Measurements from ENCODE around the gene TSEN2.
"Not testable (repeated sequence)": the region's sequence is repeated elsewhere in the genome, so short reads cannot be mapped to it uniquely, and the experiment has no call there.

Gene TSEN2

DNA sequence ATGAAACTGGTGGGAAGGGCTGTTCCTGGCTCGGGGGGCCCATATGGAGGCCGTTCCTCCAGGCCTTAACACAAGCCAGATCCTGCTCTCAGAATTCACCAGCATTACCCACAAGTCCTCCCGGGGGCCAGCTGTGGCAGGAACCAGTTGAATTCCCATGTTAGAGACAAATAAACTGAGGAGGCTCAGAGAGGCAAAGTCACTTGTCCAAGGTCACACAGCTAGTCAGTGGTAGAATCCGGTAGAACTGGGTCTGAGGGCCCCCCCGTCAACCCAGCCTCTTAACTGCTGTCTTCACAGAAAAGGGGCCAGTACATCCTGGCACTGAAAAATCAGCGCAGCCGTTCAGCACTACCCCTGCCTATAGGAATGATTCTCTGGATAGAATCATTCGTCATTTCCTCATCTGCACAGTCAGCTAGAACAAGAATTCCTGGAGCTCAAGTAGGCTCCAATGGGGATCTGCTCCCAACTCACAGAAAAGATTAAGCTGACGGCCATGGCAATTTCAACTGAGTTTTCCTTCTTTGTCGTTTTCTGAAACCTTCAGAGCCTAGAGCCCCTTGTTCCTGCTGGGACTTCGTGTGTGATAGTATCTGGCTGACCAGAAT, 12.2 kb upstream of the TSEN2 start:
- no peak for DNase-seq (ENCODE audit: low read depth in 3 of 3)

GRCh38 chr3:12472796-12473195, 11.5 kb upstream of the TSEN2 start:
- no peak for DNase-seq (ENCODE audit: low read depth in 3 of 3)

DNA sequence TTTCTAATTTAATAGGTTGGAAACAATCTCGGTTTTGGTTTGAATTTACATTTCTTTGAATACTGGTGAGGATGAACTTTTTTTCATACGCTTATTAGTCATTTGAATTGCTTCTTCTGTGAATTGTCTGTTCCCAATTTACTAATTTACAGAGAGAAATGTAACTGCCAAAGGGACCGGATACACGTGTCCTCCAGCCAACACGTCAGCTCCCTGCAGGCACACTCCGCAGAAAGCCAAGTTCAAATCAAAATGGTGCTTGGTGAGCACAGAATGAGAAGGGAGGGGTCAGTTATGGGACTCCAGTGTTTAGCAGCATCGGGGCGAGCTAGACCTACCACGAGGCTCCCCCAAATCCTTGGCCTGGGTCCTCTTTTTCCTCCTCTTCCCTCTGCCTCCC, 10.8 kb upstream of the TSEN2 start:
- no peak for DNase-seq (ENCODE audit: low read depth in 3 of 3)

- DNase-seq (ENCODE audit: low read depth in 3 of 3), result no peak
Measured at GRCh38 chr3:12476238-12476897, 7.9 kb upstream of the TSEN2 start.

- DNase-seq (ENCODE audit: low read depth in 3 of 3), result no peak
Measured at GRCh38 chr3:12477256-12477655, 7.0 kb upstream of the TSEN2 start.

- DNase-seq (ENCODE audit: low read depth in 3 of 3), result no peak
Measured at GRCh38 chr3:12478326-12478725, 6.0 kb upstream of the TSEN2 start.

DNA sequence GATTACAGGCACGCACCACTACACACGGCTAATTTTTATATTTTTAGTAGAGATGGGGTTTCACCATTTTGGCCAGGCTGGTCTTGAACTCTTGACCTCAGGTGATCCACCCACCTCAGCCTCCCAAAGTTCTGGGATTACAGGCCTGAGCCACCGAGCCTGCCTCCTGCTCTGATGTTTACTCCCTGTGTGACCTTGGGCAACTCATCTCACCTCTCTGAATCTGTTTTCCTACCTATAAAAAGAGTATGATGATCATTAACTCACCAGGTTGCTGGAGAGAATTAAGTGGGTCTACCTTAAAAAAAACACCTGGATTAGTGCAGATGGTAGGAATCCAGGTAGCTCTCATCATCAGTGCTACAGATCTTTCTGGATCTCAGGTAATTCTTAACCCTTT, 5.1 kb upstream of the TSEN2 start:
- DNase-seq (ENCODE audit: low read depth in 3 of 3), result not testable (repeated sequence)

DNA sequence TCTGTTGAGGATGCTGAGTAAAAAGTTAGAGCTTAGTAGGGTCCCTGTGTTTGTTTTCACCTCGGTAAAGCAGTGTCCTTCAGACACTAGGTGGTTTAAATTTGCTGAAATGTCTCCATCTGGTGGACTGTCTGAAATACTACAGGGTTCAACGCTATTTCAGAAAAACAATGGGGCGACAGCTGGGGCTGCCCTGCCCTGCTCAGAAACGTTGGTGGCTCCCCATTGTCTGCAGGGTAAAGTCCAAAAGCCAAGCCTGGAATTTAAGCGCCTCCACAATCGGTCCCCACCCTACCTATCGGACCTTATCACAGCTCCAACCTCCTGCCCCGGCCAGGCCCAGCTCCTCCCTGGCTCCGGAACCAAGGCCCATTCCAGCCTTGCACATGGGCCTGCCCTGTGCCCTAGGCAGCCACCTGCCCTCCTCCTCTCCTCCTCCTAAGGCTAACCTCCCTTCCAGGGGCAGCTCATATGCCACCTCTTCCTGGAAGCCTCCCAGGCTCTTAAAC, 4.3 kb upstream of the TSEN2 start:
- peak in 1 of 3 experiments; percentile 9 for DNase-seq (ENCODE audit: low read depth in 3 of 3)

- no peak for DNase-seq (ENCODE audit: low read depth in 3 of 3)
Measured at GRCh38 chr3:12483410-12483809, 870 bp upstream of the TSEN2 start.

DNA sequence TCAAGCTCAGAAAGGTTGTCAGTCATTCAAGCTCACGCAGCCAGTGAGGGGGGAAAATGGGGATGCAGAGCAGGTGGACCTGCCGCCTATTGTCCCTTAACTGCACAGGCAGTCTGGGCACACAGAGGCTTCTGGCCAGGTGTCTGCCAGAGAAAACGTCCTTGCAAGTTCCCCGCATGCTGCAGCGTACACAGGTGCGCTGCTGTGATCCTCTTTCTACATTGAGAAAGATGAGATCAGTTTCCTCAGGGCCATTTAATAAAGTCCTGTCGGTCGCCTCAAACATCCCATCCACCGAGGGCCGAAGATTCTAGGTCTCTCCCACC, 445 bp upstream of the TSEN2 start:
- DNase-seq (ENCODE audit: low read depth in 3 of 3), result no peak

GRCh38 chr3:12484983-12485327, 675 bp downstream of the TSEN2 start:
- no peak for DNase-seq (ENCODE audit: low read depth in 3 of 3)

GRCh38 chr3:12486001-12486400, 1.7 kb downstream of the TSEN2 start:
- DNase-seq (ENCODE audit: low read depth in 3 of 3), result no peak

DNA sequence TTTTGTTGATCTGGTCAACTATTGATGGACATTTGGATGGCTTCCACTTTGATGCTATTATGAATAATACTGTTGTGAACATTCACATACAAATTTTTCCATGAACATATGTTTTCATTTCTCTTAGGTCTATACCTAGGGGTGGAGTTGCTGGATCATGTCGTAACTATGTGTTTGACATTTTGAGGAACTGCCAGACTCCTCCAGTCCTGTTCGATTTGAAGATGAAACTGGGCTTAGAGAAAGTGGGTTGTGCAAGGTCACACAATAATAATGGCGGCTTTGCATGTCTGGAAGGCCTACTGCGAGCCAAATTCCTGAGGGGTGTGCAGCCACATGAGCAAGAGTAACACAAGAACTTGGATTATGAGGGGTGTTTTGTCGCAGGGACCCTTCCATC, 2.6 kb downstream of the TSEN2 start:
- no peak for DNase-seq (ENCODE audit: low read depth in 3 of 3)

DNA sequence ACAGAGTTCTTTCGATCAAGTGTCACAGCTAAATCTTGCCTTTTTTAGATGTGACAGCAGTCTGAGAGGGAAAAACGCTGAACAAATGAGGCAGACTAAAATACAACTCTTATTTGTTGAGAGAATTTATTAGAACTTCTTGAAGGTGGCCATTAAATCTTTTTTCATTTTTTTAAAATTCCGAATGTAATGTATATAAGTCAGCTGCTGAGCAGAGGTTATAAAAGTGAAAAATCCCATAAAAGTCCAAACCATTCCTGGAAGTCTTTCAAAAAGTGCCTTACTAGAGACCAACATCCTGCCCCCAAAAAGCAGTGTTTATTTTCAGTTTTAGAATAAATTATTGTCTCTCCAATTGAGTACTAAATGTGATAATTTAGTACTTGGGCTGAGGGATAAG, 3.1 kb downstream of the TSEN2 start:
- DNase-seq (ENCODE audit: low read depth in 3 of 3), result no peak

GRCh38 chr3:12487786-12488185, 3.5 kb downstream of the TSEN2 start:
- DNase-seq (ENCODE audit: low read depth in 3 of 3), result no peak

- no peak for DNase-seq (ENCODE audit: low read depth in 3 of 3)
Measured at GRCh38 chr3:12489368-12489767, 5.1 kb downstream of the TSEN2 start.

- no peak for DNase-seq (ENCODE audit: low read depth in 3 of 3)
Measured at GRCh38 chr3:12489832-12490231, 5.6 kb downstream of the TSEN2 start.

DNA sequence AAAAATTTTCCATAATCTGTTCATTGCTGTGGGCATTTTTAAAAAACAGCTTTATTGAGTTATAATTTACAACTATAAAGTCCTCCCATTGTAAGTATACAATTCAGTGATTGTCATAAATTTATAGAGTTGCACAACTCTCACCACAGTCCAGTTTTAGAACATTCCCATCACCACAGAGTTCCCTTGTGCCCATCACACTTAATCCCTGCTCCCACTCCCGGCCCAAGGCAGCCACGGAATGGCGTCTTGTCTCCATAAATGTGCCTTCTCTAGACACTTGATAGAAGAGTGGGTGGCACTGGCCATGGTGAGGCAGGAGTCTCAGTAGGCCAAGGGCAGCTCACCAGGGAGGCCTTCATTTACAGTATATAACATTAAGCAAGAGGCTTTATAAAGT, 6.3 kb downstream of the TSEN2 start:
- DNase-seq (ENCODE audit: low read depth in 3 of 3), result no peak

DNA sequence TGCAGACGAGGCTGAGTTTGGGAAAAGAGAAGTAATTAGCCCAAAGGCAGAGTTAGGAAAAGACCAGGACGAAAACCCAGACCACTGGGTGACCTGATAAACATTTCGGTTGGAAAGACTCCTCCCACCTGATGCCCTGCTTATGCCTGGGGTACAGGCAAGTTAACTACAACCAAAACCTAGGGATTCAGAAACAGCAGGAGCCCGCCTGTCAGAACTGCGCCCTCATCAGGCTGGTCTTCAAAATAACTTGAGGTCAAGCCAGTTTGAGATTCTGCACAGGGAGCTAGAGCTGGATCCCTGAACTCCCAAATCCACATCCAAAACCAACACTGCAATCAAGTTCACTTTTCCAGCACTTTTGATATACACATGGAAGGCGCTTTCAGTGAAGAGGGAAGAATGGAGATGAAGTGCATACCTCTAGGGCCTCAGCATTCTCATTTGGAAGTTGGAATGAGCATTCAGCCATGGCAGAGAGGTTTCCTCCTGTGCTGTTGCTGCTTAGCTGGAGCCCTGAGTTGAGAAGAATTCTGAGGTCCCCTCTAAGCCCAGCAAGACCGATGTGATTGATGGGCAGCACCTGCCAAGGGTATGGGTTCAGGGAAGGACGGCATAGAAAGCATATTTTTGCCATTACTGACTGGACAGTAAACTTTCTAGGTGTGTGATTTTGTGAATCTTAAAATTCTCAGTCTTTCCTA, 11.6 kb downstream of the TSEN2 start:
- no peak for DNase-seq (ENCODE audit: low read depth in 3 of 3)

DNA sequence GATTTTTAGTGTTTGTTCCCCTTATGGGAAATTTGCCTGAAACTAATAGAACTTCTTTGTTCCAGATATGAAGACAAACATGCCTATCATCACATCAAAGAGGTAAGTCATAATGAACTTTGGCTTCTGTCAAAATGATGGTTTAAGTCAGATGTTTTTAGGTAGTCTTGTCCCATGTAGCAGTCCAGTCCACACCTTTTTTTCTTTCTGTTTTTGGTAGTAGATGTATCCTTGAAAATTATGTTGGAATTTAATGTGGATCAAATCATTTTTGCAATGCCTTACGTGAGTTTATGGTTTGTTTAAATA, 12.1 kb downstream of the TSEN2 start:
- DNase-seq (ENCODE audit: low read depth in 3 of 3), result no peak

GRCh38 chr3:12499474-12499873, 15.2 kb downstream of the TSEN2 start:
- DNase-seq (ENCODE audit: low read depth in 3 of 3), result no peak

GRCh38 chr3:12501360-12502020, 17.2 kb downstream of the TSEN2 start:
- DNase-seq (ENCODE audit: low read depth in 3 of 3), result no peak
